Astrocyte (in vitro differentiated cells and primary cell): ENCODE measurements around the gene NCAM2.

Experiments
- EZH2 ChIP-seq: IDR thresholded peaks from 2 replicates; pipeline ENCODE4 v1.6.1; 2012; ENCODE audit warnings: mild to moderate bottlenecking, low read length, inconsistent platforms; ENCODE audit not compliant: insufficient read depth
- TF ChIP-seq, protein P1 (sequence below): IDR thresholded peaks from 2 replicates; pipeline ENCODE4 v1.5.1; 2011; ENCODE audit warnings: low read depth, mild to moderate bottlenecking, inconsistent platforms, low read length, moderate library complexity; ENCODE audit not compliant: insufficient read depth

DNA sequence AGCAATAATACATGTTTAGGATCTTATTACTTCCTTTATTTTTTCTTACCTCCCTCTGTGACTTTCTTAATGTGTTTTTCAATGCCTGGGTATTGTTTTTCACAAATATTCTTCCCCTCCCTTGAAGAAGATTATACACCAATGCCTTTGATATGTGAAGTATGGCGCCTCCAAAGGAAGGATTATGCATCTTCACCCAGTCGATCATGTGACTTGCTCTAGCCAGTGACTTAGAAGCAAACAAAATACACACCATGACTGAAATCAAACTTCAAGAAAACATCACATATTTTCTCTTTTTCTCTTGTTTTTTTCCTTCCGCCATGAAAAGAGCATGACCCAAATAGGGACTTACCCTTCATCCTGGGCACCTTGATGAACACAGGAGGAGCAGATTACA is 297.1 kb downstream of the NCAM2 start:
- no peak for TF ChIP-seq EZH2
- TF ChIP-seq, protein P1, sequence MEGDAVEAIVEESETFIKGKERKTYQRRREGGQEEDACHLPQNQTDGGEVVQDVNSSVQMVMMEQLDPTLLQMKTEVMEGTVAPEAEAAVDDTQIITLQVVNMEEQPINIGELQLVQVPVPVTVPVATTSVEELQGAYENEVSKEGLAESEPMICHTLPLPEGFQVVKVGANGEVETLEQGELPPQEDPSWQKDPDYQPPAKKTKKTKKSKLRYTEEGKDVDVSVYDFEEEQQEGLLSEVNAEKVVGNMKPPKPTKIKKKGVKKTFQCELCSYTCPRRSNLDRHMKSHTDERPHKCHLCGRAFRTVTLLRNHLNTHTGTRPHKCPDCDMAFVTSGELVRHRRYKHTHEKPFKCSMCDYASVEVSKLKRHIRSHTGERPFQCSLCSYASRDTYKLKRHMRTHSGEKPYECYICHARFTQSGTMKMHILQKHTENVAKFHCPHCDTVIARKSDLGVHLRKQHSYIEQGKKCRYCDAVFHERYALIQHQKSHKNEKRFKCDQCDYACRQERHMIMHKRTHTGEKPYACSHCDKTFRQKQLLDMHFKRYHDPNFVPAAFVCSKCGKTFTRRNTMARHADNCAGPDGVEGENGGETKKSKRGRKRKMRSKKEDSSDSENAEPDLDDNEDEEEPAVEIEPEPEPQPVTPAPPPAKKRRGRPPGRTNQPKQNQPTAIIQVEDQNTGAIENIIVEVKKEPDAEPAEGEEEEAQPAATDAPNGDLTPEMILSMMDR: no peak
